ENCODE results near the gene HLA-A.

DNA sequence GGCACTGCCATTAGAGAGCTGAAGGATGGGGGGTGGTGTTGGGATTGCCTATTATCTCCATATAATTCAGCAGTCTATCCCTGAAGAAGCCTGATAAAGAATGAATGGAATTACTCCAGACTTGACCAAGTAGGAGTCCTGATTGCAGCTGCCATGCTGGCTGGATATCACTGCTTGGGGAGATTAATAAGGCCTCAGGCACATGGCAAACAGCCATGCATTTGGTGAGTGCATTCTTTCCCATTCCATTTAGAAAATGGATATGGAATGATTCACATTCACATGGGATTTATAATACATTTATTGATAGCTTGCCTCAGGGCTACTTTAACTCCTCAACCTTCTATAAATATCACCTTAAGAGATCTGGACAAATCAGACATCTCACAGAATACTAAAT, 49.6 kb upstream of the HLA-A start:
- TF ChIP-seq CTCF (conservative IDR thresholded peaks at IDR 0.05 in 1 of 2, IDR thresholded peaks at IDR 0.05 in 1 of 2; ENCODE audit: extremely low read depth in 1 of 2, insufficient read depth in 1 of 2, low read depth in 1 of 2, low read length in 2 of 2) (no peak), EZH2 (IDR thresholded peaks at IDR 0.05; ENCODE audit: borderline replicate concordance, low read length) (no peak)

All from mammary epithelial cell (primary cell).